NB4 (cell line): ENCODE measurements around the gene CST2.

ENCODE experiments used
- DNase-seq: peaks from one replicate; pipeline ENCODE4 v3.0.0; 2010; ENCODE audit warnings: low read depth
- H3K4me3 ChIP-seq: one replicate; pipeline ENCODE4 v1.5.1; 2011; ENCODE audit warnings: mild to moderate bottlenecking, low read depth, low read length, moderate library complexity
- CTCF ChIP-seq: IDR thresholded peaks from one replicate; pipeline ENCODE4 v1.5.1; 2012; ENCODE audit warnings: low read depth, low read length
- MAX ChIP-seq: IDR thresholded peaks from 2 replicates; pipeline ENCODE4 v1.6.1; 2011; ENCODE audit warnings: low read depth, low read length
- MYC ChIP-seq: IDR thresholded peaks from 2 replicates; pipeline ENCODE4 v1.6.1; 2011; ENCODE audit warnings: low read depth, low read length
- POLR2A ChIP-seq: IDR thresholded peaks from 2 replicates; pipeline ENCODE4 v1.6.1; 2011; ENCODE audit warnings: mild to moderate bottlenecking; ENCODE audit not compliant: insufficient read length; ENCODE audit errors: extremely low read depth

Gene CST2

GRCh38 chr20:23826541-23827021, at the start of gene CST2:
Gene CST2, minus strand, starts transcription at chr20:23826729. Its CDS starts 69 bp downstream, at chr20:23826660.
- no peak for TF ChIP-seq MAX
- TF ChIP-seq MYC = no peak
- TF ChIP-seq CTCF = no peak
- DNase-seq = no peak
- no peak within 1 kb of the TSS for H3K4me3 ChIP-seq

- H3K4me3 ChIP-seq = no peak overlapping the region
- DNase-seq = peak; percentile 25
- no peak for TF ChIP-seq POLR2A
- no peak for TF ChIP-seq CTCF
- no peak for TF ChIP-seq MYC
- no peak for TF ChIP-seq MAX
These were observed 49.2 kb upstream of the CST2 start for GRCh38 chr20:23875606-23876237.

GRCh38 chr20:23874747-23875146, 48.2 kb upstream of the CST2 start:
- TF ChIP-seq MAX (no peak), MYC (no peak), CTCF (no peak), POLR2A (no peak)
- peak; percentile 90 for DNase-seq
- no peak overlapping the region for H3K4me3 ChIP-seq

GRCh38 chr20:23873370-23874015, 47.0 kb upstream of the CST2 start:
- no peak for DNase-seq
- TF ChIP-seq POLR2A = no peak
- no peak for TF ChIP-seq MYC
- no peak for TF ChIP-seq CTCF
- TF ChIP-seq MAX = no peak
- H3K4me3 ChIP-seq = no peak overlapping the region

- DNase-seq = no peak
- H3K4me3 ChIP-seq = no peak overlapping the region
- TF ChIP-seq MAX (no peak), MYC (no peak), CTCF (no peak), POLR2A (no peak)
These were observed 45.5 kb upstream of the CST2 start for GRCh38 chr20:23872065-23872464.
